NCI-H2029 (cell line): ENCODE results near the gene DPP6.

ENCODE experiments used
- DNase-seq: peaks from one replicate; lab custom pipeline; 2025; lab: John Stamatoyannopoulos, UW

Gene DPP6

DNA sequence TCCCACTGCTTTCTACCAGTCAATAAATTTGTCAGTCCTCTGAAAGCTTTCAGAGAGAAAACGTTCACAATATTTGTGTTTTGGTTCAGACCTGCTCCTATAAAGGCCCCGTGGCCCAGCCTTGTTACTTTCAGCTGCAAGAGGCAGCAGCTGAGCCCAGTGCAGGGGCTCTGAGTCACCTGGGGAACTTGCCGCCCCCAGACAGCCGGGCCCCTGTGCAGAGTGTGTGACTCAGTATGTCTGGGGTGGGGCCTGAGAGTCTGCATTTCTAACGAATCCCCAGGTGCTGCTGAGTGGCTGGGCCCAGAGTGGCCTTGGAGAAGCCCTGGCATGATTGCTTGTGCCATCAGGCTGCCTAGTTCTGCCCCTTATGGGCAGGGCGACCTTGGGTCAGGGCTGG, 647.2 kb downstream of the DPP6 start:
- no peak for DNase-seq

DNA sequence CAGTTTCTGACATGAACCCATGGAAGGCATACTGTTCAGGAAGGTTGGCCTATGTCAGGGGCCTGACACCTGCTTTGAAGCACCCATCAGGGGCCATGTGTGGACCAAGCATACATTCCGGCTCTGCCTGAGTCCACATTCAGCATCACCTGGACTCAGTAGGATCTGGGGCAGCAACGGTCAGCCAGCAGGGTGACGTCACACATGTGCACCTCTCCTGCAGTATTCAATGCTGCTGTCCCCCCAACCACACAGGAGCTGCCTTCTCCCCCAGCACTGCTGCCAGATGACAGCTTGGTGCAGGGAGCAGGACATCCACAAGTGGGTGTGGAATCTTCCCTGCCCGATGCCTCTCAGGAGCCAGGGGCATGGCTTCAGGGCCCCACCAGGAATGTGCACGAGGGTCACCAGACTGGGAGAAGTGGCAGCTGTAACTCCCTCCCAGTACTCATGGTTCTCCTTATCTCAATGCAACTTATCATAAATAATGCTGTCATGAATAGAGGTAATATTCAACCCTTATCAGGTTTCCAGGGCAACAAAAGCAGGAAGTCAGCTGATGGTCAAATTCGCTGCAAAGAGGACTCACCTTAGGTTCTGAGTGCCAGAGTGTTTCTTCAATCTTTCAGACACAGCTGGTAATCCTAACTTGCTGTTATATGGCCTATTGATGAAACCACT, 657.8 kb downstream of the DPP6 start:
- no peak for DNase-seq

DNA sequence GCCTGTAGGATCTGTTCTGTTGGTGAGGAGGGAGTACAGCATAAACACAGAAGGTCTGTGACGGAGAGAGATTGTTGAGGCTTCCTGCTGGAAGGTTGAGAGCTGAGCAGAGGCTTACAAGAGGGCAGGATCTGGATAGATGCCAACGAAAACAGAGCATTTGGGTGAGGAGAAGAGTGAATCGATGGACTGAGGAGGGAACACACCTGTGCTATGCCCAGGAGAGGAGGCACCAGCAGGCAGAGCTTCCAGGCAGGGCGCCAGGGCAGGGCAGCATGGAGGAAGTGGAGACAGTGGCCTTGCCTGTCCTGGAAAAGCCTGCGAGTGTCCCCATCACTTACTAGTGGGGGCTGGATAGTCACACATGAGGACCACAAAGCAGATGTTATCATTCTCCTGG, 667.8 kb downstream of the DPP6 start:
- peak; percentile 79 for DNase-seq

- DNase-seq = no peak
Measured at GRCh38 chr7:154721086-154721485, 668.9 kb downstream of the DPP6 start.

DNA sequence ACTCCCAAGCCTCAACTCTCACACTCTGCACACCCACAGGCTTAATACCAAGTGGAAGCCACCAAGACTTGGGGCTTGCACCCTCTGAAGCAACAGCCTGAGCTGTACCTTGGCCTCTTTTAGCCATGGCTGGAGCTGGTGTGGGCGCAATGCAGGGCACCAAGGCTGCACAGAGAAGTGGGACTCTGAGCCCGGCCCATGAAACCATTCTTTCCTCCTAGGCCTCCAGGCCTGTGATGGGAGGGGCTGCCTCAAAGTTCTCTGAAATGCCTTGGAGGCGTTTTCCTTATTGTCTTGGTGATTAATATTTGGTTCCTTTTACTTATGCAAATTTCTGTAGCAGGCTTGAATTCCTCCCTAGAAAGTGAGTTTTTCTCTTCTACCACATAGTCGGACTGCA, 674.2 kb downstream of the DPP6 start:
- no peak for DNase-seq

- no peak for DNase-seq
Measured at GRCh38 chr7:154729056-154729455, 676.9 kb downstream of the DPP6 start.

DNA sequence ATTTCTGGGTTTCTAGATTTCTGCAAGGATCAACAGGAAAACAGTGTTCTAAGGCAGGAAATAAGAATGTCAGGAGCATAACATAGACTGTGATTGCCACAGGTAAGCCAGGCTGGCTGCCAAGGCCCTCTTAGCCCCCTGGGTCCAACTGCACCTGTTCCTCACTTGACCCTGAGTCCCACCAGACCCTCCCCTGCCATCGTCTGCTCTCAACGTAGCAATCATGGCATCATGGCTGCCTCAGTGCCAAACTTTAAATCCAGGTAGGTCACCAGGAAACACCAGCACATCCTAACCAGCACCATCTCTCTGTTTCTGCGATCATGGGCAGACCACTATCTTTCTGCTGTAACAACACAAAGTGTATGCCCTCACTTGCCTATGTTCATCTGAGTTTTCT, 683.6 kb downstream of the DPP6 start:
- no peak for DNase-seq

- no peak for DNase-seq
Measured at GRCh38 chr7:154736389-154736788, 684.2 kb downstream of the DPP6 start.

DNA sequence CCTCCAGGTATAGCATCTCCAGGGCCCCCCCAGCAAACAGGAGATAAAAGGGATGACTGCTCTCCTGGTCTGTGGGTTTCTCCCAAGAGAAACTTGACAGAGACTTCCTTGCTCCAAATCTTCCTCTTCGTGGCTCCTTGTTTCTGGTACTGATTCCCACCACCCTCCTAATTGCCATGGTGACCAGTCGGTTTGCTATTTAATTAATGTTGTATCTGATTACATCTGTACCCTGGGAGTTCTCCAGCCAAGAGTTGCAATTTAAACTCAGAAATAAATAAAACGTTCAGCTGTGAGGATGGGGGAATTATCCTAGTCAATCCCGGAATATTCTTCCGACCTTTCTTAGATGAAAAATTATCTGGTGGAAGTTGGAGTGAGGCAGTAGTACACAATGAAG, 686.0 kb downstream of the DPP6 start:
- no peak for DNase-seq

DNA sequence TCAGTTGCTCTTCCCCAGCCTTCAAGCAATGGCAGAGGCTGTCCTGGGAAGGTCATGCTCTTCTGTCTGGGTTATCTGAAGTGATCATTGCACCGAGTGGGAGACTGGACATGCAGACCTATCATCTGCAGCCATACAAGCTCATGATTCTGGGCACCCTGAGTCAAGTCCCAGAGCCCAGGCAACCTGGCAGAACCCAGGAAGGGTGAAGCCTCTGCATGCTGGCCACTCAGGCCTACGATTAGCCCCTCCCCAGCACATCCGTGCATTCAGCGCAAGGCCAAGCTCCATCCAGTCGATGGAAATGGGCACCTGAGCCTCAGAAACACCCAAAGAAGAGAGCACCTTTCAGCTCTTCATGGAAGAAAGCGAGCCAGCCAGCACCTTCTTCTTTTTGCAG, 688.9 kb downstream of the DPP6 start:
- no peak for DNase-seq

GRCh38 chr7:154743206-154743605, 691.0 kb downstream of the DPP6 start:
- no peak for DNase-seq

- DNase-seq = no peak
Measured at GRCh38 chr7:154744256-154744860, 692.2 kb downstream of the DPP6 start.

GRCh38 chr7:154744861-154745258, 692.7 kb downstream of the DPP6 start:
- DNase-seq = no peak

GRCh38 chr7:154746571-154747360, 694.6 kb downstream of the DPP6 start:
- no peak for DNase-seq

- no peak for DNase-seq
Measured at GRCh38 chr7:154748089-154748786, 696.0 kb downstream of the DPP6 start.

- DNase-seq = no peak
Measured at GRCh38 chr7:154750353-154750801, 698.2 kb downstream of the DPP6 start.

DNA sequence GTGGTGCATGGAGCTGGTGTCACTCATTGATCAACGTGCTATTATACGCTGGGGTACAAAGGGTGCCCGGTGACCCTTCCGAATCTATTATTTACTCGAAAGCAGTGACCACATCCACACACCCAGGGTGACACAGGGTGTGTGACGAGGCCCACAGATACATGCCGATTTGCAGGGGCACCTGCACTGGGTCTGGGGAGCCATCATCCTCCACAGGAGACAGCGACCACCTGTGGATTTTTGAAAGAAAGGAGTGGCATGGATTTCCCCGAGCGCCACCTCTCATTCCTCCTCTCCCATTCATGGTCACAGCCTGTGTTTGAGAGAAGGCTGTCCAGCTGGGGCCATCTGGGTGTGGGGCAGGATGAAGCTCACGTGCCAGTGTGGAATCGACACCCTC, 701.0 kb downstream of the DPP6 start:
- DNase-seq = no peak

GRCh38 chr7:154757756-154758155, 705.6 kb downstream of the DPP6 start:
- DNase-seq = no peak

DNA sequence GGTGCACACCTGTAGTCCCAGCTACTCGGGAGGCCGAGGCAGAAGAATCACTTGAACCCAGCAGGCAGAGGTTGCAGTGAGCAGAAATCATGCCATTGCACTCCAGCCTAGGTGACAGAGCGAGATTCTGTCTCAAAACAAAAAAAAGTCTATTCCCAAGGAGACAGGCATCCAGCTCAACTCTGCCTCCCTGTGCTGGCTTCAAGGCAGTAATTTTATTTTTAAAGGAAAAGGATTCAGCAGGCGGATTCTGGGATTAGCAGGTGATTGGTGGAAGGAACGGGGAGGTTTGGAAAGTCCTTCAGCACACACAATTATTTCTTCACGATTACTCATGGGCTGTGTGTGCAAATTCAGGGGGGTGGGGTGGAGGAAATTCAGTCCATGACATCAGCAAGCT, 707.8 kb downstream of the DPP6 start:
- no peak for DNase-seq

DNA sequence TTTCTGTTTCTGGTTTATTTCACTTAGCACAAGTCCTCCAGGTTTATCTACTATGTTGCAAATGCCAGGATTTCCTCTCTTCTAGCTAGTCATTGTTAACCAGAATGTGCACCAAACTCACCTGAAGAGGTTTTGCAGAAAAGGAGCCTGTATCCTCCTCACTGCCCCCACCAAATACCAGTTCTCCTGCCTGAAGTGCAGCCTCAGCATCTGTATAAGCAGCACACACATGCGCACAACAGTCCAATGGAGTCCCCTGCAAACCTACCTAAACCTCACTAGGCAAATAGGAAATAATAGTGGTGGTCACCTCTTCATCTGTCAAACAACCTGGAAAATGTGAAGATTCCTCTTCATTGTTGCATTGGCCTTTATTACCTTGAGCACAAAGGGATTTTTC, 712.9 kb downstream of the DPP6 start:
- DNase-seq = no peak

- DNase-seq = no peak
Measured at GRCh38 chr7:154767142-154767541, 714.9 kb downstream of the DPP6 start.

- no peak for DNase-seq
Measured at GRCh38 chr7:154767821-154768415, 715.7 kb downstream of the DPP6 start.
